Neural progenitor cell (in vitro differentiated cells): ENCODE data around the gene OR13J1. TPM values are rescaled to one million over a fixed set of nuclear protein-coding genes. Genes with fewer than 3 reads are reported as not detected.
A peak's percentile ranks its signal among the peaks of the same experiment; 100 is the strongest.

Experiments
- DNase-seq: peaks from one replicate; pipeline ENCODE4 v3.0.0-alpha.2; 2016; ENCODE audit warnings: low spot score
- H2AFZ ChIP-seq: fragments of 200-600 bp; sonication (generic); replicated peaks from 2 replicates; pipeline ENCODE4 v1.6.1; 2016; ENCODE audit warnings: antibody characterized with exemption
- H3F3A ChIP-seq: fragments of 200-600 bp; sonication (generic); 2 replicates; pipeline ENCODE4 v1.6.1; 2016; ENCODE audit warnings: antibody characterized with exemption, low read depth
- H3K27ac ChIP-seq: fragments of 200-600 bp; sonication (generic); 2 replicates; pipeline ENCODE4 v1.5.1; 2016; ENCODE audit warnings: mild to moderate bottlenecking
- H3K27me3 ChIP-seq: fragments of 200-600 bp; sonication (generic); 2 replicates; pipeline ENCODE4 v1.6.1; 2016; ENCODE audit warnings: mild to moderate bottlenecking, moderate library complexity
- H3K36me3 ChIP-seq: fragments of 200-600 bp; sonication (generic); 2 replicates; pipeline ENCODE4 v1.5.1; 2016
- H3K4me1 ChIP-seq: fragments of 200-600 bp; sonication (generic); 2 replicates; pipeline ENCODE4 v1.6.1; 2016; ENCODE audit warnings: mixed run types
- H3K4me2 ChIP-seq: fragments of 200-600 bp; sonication (generic); 2 replicates; pipeline ENCODE4 v1.6.1; 2016
- H3K4me3 ChIP-seq: fragments of 200-600 bp; sonication (generic); 2 replicates; pipeline ENCODE4 v1.5.1; 2016
- H3K79me2 ChIP-seq: fragments of 200-600 bp; sonication (generic); 2 replicates; pipeline ENCODE4 v1.6.1; 2016; ENCODE audit warnings: low read depth
- H3K9ac ChIP-seq: fragments of 200-600 bp; sonication (generic); 2 replicates; pipeline ENCODE4 v1.6.1; 2016
- H3K9me3 ChIP-seq: fragments of 200-600 bp; sonication (generic); 2 replicates; pipeline ENCODE4 v1.5.1; 2016; ENCODE audit warnings: low read depth
- H4K20me1 ChIP-seq: fragments of 200-600 bp; sonication (generic); 2 replicates; pipeline ENCODE4 v1.6.1; 2016; ENCODE audit warnings: low read depth
- H3K27ac Mint-ChIP-seq: 3 replicates; pipeline ENCODE4 v1.8.0; 2021; ENCODE audit warnings: mixed read lengths
- H3K27me3 Mint-ChIP-seq: 2 replicates; pipeline ENCODE4 v1.8.0; 2022; ENCODE audit warnings: low read depth, mild to moderate bottlenecking, inconsistent platforms, moderate library complexity, mixed read lengths; ENCODE audit not compliant: insufficient read depth
- H3K36me3 Mint-ChIP-seq: 3 replicates; pipeline ENCODE4 v1.8.0; 2021; ENCODE audit warnings: mixed read lengths
- H3K4me1 Mint-ChIP-seq: 3 replicates; pipeline ENCODE4 v1.8.0; 2021; ENCODE audit warnings: mixed read lengths
- H3K4me3 Mint-ChIP-seq: 3 replicates; pipeline ENCODE4 v1.8.0; 2021; ENCODE audit warnings: mild to moderate bottlenecking, moderate library complexity, mixed read lengths
- H3K9me3 Mint-ChIP-seq: 3 replicates; pipeline ENCODE4 v1.8.0; 2020; ENCODE audit warnings: mixed read lengths
- EZH2 ChIP-seq: fragments of 200-600 bp; sonication (generic); IDR thresholded peaks from 2 replicates; pipeline ENCODE4 v1.6.1; 2017; ENCODE audit warnings: antibody characterized with exemption, mild to moderate bottlenecking, moderate library complexity
- EZH2phosphoT487 ChIP-seq: fragments of 200-600 bp; sonication (generic); IDR thresholded peaks from 2 replicates; pipeline ENCODE4 v1.6.1; 2017; ENCODE audit warnings: antibody characterized with exemption
- total RNA-seq: library from RNA; depleted of rRNA; stranded (reverse); fragments of >200 nt; gene quantifications from 2 replicates; pipeline ENCODE4 v1.2.3, GENCODE V29; 2015; ENCODE audit warnings: low replicate concordance
- TF ChIP-seq, protein P1 (sequence below): fragments of 200-600 bp; sonication (generic); IDR thresholded peaks from 2 replicates; pipeline ENCODE4 v1.5.1; 2017; ENCODE audit warnings: antibody characterized with exemption, mild to moderate bottlenecking

OR13J1 gene
- total RNA-seq, 1 donor from 2014 or later = not detected

- Histone ChIP-seq H3K36me3 (no peaks in the 10 kb centered on the region), H3K27ac (no peak overlapping the region), H3K9ac (no peak overlapping the region), H3K79me2 (no peaks in the 10 kb centered on the region), H2AFZ (no peak overlapping the region), H3K4me2 (no peak overlapping the region), H3K9me3 (no peaks in the 10 kb centered on the region), H3K4me3 (no peak overlapping the region), H3F3A (no peaks in the 10 kb centered on the region), H3K27me3 (peaks cover 20% of the 10 kb centered on the region), H4K20me1 (peaks cover 12% of the 10 kb centered on the region), H3K4me1 (peaks cover 4% of the 10 kb centered on the region)
- Mint-ChIP-seq H3K36me3 (peaks cover 16% of the 10 kb centered on the region), H3K9me3 (no peaks in the 10 kb centered on the region), H3K27me3 (peaks cover 2% of the 10 kb centered on the region), H3K4me3 (no peak overlapping the region), H3K27ac (no peak overlapping the region), H3K4me1 (peaks cover 6% of the 10 kb centered on the region)
- TF ChIP-seq EZH2phosphoT487 = no peak
- TF ChIP-seq, protein P1, sequence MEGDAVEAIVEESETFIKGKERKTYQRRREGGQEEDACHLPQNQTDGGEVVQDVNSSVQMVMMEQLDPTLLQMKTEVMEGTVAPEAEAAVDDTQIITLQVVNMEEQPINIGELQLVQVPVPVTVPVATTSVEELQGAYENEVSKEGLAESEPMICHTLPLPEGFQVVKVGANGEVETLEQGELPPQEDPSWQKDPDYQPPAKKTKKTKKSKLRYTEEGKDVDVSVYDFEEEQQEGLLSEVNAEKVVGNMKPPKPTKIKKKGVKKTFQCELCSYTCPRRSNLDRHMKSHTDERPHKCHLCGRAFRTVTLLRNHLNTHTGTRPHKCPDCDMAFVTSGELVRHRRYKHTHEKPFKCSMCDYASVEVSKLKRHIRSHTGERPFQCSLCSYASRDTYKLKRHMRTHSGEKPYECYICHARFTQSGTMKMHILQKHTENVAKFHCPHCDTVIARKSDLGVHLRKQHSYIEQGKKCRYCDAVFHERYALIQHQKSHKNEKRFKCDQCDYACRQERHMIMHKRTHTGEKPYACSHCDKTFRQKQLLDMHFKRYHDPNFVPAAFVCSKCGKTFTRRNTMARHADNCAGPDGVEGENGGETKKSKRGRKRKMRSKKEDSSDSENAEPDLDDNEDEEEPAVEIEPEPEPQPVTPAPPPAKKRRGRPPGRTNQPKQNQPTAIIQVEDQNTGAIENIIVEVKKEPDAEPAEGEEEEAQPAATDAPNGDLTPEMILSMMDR = no peak
- no peak for TF ChIP-seq EZH2
- no peak for DNase-seq
These were observed 28.6 kb downstream of the OR13J1 start for GRCh38 chr9:35841645-35841900.

DNA sequence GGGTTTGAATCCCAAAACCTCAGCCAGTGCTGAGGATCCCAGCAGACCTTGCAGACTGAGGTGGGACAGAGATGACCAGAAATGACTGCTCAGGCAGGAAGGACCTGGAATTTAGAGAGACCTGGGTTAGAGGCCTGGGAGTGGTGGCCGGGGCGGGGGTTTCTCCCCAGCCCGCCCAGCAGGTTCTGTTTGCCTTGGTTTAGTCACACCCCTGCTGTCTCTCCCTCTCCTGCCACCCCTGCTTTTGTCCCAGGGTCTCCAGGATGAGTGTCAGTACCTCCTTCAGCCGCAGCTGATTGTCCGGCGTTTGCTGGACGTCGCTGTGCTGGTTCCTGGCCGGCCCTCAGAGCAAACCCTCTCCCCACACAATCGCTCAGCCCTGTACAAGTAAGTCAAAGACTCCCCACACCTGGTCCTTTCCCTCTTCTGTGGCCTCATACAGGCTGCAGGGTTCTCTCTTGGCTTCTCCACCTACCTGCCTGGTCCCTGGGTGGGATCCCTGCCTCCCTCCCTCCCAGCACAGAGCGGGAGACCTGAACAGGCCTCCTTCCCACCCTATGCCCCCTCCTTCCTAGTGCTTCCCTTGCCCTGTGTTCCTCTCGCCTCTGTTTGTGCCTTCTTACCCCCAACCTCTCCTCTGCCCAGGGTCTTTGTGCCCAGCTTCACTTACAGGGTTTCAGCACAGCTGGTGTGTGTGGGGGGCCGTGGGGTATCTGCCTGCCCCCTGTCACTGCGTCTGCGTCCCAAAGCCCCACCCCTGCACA is 29.1 kb downstream of the OR13J1 start:
- Mint-ChIP-seq H3K4me1 (peaks cover 6% of the 10 kb centered on the region), H3K36me3 (peaks cover 15% of the 10 kb centered on the region), H3K4me3 (no peak overlapping the region), H3K27ac (no peak overlapping the region), H3K27me3 (peaks cover 2% of the 10 kb centered on the region), H3K9me3 (no peaks in the 10 kb centered on the region)
- TF ChIP-seq, protein P1 = no peak
- TF ChIP-seq EZH2phosphoT487 (no peak), EZH2 (no peak)
- no peak overlapping the region for H3K4me3 ChIP-seq
- DNase-seq = no peak
- no peaks in the 10 kb centered on the region for H3K36me3 ChIP-seq
- H3K9me3 ChIP-seq = no peaks in the 10 kb centered on the region
- no peaks in the 10 kb centered on the region for H3K79me2 ChIP-seq
- peaks cover 12% of the 10 kb centered on the region for H4K20me1 ChIP-seq
- H3F3A ChIP-seq = no peaks in the 10 kb centered on the region
- H3K4me1 ChIP-seq = peaks cover under 1% of the 10 kb centered on the region
- H2AFZ ChIP-seq = no peak overlapping the region
- no peak overlapping the region for H3K27ac ChIP-seq
- H3K27me3 ChIP-seq = peaks cover 15% of the 10 kb centered on the region
- no peak overlapping the region for H3K9ac ChIP-seq
- H3K4me2 ChIP-seq = no peak overlapping the region

GRCh38 chr9:35839926-35840325 is 30.3 kb downstream of the OR13J1 start:
- Histone ChIP-seq H3F3A (no peaks in the 10 kb centered on the region), H4K20me1 (peaks cover 4% of the 10 kb centered on the region), H3K9me3 (no peaks in the 10 kb centered on the region), H3K36me3 (no peaks in the 10 kb centered on the region), H3K4me2 (no peak overlapping the region), H3K4me3 (no peak overlapping the region), H3K27ac (no peak overlapping the region), H3K4me1 (no peaks in the 10 kb centered on the region), H2AFZ (no peak overlapping the region), H3K79me2 (no peaks in the 10 kb centered on the region), H3K9ac (no peak overlapping the region), H3K27me3 (peaks cover 4% of the 10 kb centered on the region)
- no peak for TF ChIP-seq EZH2phosphoT487
- TF ChIP-seq EZH2 = no peak
- TF ChIP-seq, protein P1 = no peak
- DNase-seq = no peak
- Mint-ChIP-seq H3K4me3 (no peak overlapping the region), H3K4me1 (peaks cover 6% of the 10 kb centered on the region), H3K27ac (peak overlapping the region; percentile 6), H3K27me3 (no peaks in the 10 kb centered on the region), H3K36me3 (peaks cover 15% of the 10 kb centered on the region), H3K9me3 (no peaks in the 10 kb centered on the region)
